Measurements from ENCODE around the gene TENM4.

TENM4 gene

GRCh38 chr11:78759071-78759470, 681.8 kb downstream of the TENM4 start:
- DNase-seq: no peak

- no peak for DNase-seq
Observed at GRCh38 chr11:78753297-78753696, 687.5 kb downstream of the TENM4 start.

GRCh38 chr11:78752494-78752893, 688.3 kb downstream of the TENM4 start:
- DNase-seq: no peak

DNA sequence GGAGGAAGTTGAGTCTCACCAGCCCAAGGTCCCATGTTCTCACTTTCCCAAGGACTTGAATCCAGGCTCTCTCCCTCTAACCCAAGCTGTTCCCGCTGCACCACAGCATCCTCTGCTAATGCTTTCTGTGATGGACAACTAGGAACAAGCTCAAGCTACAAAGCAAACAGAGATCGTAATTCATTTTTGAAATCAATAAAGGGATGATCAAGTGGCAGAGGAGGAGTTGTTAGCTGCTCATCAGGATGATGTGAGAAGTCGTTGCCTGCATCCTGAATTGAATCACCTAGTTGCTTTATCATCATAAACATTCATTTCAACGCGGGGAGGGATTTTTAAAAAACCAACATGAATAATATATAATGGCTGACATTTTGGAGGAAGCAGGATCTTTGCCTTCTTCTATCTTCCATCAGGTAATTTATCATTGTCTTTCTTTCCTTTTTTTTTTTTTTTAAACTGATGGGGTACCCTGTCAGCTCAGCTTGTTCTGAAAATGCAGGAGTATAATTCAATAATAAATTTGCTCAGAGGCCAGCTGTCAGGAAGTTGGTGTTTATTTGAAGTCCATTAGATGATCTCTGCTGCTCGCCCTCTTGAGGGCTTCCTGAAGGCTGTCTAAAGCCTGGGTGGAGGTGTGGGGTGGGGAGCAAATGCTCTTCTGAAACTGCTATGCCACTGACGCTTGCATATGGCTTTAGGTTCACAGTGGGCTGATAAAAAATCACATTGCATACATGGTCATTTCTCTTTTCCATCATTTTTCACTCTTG, 691.7 kb downstream of the TENM4 start:
- no peak for DNase-seq

- DNase-seq: no peak
Observed at GRCh38 chr11:78744949-78745348, 695.9 kb downstream of the TENM4 start.

DNA sequence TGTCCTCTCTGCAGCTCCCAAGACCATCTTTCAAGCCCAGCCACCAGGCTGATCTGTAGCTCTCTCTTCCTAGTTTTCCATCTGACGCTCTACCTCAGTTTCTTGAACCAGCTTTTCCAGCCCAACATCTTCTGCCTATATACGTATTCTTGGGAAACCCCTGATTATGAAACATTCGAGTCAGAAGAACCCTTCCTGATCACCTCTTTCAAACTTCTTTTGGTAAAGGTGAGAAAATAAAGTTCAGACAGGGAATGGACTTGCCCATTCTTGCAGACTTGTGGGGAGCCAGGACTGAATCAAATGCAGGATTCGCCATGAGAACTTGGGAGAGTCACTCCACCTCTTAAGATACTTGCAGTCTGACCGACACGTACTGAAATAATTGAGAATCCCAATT, 696.6 kb downstream of the TENM4 start:
- no peak for DNase-seq

GRCh38 chr11:78742430-78742829, 698.4 kb downstream of the TENM4 start:
- DNase-seq: peak; percentile 98

DNA sequence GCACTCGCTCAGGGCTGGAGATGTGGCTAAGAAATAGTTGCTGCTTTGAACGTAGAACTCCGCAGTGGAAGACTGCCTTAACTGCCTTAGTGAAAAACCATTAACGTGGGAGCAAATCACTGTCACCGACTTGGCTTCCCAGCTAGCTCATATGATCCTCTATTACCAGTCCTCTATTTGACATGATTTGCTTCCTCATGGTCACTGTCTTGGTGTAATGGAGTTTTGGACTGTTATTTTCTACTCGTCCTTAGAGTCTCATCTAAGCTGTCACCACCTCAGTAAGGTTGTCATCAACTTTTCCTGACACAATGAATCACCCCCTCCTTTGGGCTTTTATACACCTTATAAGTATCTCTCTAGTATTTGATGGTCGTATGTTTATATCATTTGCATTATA, 699.1 kb downstream of the TENM4 start:
- no peak for DNase-seq

GRCh38 chr11:78740199-78741071, 700.4 kb downstream of the TENM4 start:
- DNase-seq: peak; percentile 95

DNA sequence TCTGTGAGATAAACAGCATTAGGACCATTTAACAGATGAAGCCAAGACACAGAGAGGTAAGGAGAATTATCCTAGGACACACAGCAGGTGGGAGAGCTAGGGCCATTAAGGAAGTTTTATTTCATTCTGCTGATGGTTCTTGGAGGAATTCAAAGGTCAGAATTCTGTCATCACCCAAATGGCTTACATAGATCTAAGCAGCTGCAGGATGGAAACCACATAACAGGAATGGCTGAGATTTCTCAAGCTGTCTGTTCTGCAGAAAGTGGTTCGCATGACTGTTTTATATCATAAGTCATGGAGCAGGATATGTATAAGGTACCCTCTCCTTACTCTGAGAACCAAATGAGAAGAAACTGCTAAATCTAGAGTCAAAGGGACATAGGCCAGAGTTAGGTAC, 702.9 kb downstream of the TENM4 start:
- no peak for DNase-seq

- DNase-seq: no peak
Observed at GRCh38 chr11:78737301-78737700, 703.5 kb downstream of the TENM4 start.

DNA sequence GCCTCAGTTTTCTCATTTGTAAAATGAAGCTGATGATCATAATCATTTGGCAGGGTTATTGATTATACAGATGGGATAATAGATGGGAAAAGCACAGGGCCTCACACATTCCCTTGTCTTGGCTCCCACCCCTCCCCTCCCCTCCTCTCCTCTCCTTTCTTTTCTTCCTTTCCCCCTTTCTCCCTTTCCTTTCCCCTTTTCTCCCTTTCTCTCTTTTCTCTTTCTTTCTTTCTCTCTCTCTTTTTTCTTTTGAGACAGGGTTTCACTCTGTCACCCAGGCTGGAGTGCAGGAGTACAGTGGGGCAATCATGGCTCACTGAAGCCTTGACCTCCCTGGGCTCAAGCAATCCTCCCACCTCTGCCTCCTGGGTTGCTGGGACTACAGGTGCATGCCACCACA, 705.1 kb downstream of the TENM4 start:
- no peak for DNase-seq

- DNase-seq: no peak
Observed at GRCh38 chr11:78733031-78733430, 707.8 kb downstream of the TENM4 start.

- no peak for DNase-seq
Observed at GRCh38 chr11:78732246-78732645, 708.6 kb downstream of the TENM4 start.

DNA sequence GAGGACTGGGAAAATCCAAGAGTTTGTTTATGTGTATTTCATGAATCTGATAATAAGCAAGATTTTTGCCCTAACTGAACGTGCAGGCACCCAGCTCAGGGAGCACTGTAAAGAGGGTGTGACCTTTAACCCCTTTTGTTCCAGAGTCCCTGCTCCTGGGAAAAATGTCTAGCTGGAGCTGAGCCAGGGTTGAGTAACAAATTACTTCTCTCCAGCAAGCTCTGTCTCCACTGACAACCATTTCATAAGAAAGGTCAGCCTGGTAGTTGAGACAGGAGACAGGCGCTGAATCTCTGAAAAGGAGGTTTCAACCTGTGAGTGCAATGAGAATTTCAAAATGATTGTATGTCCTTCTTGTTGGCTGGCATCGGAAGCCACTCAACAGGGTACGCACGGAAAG, 709.8 kb downstream of the TENM4 start:
- no peak for DNase-seq

- no peak for DNase-seq
Observed at GRCh38 chr11:78730267-78730824, 710.5 kb downstream of the TENM4 start.

GRCh38 chr11:78727816-78728215, 713.0 kb downstream of the TENM4 start:
- DNase-seq: no peak

- DNase-seq: no peak
Observed at GRCh38 chr11:78725200-78725599, 715.6 kb downstream of the TENM4 start.

DNA sequence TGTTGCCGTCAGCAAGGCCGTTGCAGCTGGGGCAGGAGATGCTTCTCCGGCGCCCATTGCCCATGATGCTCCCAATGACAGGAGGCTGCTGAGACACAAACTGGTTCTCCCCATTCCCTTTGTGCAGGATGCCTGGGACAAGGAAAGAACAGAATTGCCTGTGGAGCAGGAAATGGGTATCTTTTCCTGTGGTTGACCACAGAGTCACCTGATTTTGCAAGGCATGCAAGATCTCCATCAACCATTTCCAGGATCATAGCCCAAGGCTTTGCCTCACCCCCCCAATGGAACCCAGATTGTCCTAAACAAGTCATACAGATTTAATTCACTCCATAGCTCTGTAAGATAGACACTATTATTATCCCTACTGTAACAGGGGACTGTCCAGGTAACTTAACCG, 718.0 kb downstream of the TENM4 start:
- no peak for DNase-seq

DNA sequence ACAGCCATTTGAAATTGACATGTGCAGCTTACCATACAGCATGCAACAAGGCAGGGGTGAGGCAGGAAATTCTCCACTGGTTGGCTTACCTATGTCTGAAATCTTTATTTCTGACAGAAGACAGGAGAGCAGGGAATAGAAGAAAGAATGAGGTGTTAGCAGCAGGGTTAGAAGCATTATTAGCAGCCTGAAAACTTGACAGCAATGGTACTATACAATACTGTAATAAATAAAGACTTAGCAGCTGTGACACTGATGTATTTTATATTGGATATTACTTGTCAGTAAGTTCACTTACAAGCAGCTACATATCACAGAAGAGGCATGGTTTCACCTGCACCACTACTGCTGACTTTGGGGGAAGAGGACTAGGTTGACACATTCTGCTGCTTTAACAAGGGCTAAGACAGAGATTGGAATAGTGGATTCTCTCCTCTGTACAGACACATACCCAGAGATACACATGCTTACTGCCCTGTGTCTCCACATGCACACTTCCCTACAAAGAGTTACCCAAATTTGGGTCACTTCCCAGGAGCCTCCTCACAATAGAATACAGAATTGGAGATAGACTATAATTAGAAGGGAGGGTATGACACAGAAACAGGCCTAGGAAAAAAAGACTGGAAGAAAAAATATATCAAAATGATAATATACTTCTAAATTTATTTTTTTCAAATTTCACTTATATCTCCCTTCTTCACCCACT, 720.4 kb downstream of the TENM4 start:
- no peak for DNase-seq

- DNase-seq: no peak
Observed at GRCh38 chr11:78717041-78717440, 723.8 kb downstream of the TENM4 start.

- DNase-seq: peak; percentile 22
Observed at GRCh38 chr11:78715639-78716311, 725.1 kb downstream of the TENM4 start.

GRCh38 chr11:78714539-78714938, 726.3 kb downstream of the TENM4 start:
- no peak for DNase-seq

Measured in NCI-H446 treated with DMSO at 0.1 percent for 48 hours (cell line).